Stimulated activated CD4-positive, alpha-beta T cell treated with anti-CD3 and anti-CD28 coated beads, Interleukin-1b, Interleukin-23, amount 100 ng/mL, for 4 hours (primary cell): Measurements from ENCODE around the gene TRAPPC2.
A peak's percentile ranks its signal among the peaks of the same experiment; 100 is the strongest.

ENCODE experiments used
- DNase-seq, 2 donors: peaks; one replicate each; pipeline ENCODE4 v3.0.0-alpha.2; 2020; ENCODE audit warnings: low read depth in 2 of 2

Gene TRAPPC2

DNA sequence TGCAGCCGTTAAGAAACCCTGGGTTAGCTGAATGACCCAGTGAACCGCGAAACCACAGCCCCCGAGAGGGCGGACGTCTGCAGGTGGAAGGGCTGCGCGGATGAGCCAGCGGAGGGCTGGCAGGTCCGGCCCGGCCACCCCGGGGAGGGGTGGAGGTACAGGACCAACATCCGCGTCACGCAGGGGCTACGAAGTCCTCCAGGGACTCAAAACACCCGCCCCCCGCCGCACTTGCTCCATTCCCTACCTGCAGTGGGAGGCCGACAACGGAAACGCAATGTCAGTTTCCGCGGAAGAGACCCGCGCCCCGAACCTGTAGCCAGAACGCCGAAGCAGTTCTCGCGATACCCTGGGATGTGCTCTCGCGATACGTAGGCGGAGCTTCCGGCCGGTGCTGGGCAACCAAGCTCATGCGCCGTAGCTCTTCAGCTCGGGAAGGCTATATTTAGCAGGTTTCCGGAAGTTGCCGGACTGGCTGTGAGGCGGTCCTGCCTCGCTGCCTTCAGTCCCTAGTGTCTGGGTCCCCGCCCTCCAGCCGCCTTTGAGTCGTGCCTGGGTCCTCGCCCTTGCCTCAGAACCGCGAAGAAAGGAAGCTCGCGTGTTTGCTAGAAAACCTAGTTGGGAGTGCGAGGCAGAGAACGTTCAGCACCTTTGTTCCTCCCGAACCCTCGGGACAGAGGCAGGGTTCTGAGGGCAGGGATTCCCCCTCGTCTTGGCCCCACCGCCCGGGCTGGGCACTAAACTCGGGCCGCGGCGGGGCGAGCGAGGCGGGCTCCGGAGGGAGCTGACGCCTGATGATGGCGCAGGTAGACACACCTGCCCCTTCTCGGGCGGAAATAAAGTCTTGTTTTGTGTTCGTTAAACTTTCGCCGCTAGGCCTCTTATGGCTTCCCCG is at the start of gene TRAPPC2, which contains the start of gene OFD1:
TSS of gene TRAPPC2 (minus strand) at position 343 of the 895 bp plus-strand sequence. CDS start 14,657 bp downstream, outside the sequence.
TSS of gene OFD1 (plus strand) at position 471 of the 895 bp plus-strand sequence. CDS start at position 795, 324 bp downstream.
- peak; percentile 73 to 85 for DNase-seq

- no peak for DNase-seq
These were observed 46.5 kb upstream of the TRAPPC2 start for GRCh38 chrX:13780868-13781427.

GRCh38 chrX:13778916-13779315 is 44.5 kb upstream of the TRAPPC2 start:
- no peak for DNase-seq

DNA sequence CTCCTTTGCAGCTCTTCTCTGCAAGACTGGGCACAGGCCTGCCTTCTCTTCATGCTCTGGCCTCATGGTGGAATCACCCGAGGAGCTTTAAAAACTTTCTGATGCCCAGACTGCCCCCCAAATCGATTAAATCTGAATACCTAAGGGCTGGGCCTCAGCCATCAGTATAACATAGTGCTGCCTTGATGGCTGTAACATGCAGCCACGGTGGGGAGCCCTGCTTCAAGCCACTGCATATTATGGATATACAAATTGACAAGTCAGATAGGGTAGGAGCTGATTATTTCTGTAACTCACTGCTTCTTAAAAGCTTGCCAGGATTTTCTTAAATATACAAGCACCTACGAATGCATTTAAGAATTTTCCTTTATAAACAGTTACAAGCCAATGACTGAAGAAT is 42.0 kb upstream of the TRAPPC2 start:
- no peak for DNase-seq

GRCh38 chrX:13775837-13776236 is 41.4 kb upstream of the TRAPPC2 start:
- DNase-seq, result no peak

- DNase-seq, result no peak
These were observed 40.3 kb upstream of the TRAPPC2 start for GRCh38 chrX:13774696-13775095.

DNA sequence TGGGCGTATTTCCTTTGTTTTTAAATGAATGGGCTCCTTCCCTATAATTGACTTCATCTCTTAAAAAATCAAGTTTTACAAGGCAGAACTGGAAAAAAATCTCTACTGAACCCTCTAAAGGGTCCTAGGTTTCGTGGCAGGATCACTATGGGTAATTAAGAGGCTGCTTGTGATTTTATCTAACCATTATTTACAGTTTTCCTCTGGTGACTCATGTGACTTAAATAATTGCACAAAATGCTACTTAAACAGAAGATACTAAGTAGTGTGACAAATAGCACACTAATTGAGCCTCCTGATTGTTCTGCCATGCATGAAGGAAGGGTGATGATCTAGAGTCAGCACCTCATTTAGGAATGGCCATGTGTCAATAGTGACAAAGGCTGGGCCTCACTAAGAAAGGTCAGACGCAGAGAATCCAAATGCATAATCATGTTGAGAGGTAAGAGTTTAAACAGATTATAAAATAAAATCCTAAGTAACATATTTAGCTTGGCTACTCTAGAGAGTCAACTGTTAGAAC is 35.7 kb upstream of the TRAPPC2 start:
- DNase-seq, result no peak

DNA sequence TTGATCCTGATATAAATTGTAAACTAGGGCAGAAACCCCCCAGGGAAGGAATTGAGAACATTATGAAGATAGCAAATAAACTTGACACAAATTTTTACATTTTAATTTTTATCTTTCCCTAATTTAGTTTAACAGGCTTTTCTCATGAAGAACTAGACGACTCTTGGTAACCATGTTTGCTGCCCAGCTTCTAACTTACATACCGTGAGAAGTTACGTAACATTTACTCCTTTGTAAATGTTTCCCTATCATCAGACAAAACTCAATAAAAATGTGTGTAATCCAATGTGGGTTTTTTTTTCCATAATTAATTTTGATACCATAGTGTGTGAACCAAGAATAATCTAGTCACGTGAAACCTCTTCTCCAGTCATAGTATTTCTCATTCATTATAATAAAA is 34.5 kb upstream of the TRAPPC2 start:
- DNase-seq, result no peak

DNA sequence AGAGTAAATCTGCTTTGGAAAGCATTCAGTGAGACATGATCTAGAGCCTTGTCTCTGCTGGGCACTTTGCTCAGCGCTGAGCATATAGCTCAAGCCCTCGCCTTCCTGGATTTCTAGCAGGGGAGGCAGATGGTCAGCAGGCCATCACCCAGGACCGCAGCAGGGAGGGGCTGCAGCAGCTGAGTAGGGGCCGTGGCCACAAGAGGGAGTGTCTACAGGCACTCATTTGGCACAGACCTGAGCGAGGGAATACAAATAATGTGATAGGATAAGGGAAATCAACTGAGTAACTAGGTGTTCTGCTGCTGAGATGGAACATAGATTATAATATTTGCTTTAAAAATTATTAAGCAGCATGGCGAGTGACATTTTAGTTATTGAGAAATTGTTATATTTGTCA is 30.3 kb upstream of the TRAPPC2 start:
- DNase-seq, result no peak

DNA sequence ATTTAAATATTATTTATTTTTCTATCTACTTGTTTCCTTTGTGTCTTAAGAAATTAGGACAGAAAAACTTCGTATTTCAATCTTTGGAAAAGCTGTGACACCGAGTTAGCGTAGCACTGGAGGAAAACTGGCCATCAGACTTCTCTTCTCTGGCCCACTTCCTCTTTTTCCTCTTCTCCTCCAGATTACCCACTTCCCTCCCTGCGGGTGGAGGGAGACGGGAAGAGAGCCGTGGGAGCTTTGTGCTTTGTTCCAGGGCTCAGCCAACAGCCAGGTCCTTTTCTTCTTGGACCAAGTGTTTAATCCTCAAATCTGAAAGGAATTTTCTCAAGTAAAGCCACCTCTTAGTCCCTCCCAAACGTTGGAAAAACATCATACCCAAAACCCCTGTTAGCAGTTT is 29.9 kb upstream of the TRAPPC2 start:
- DNase-seq, result no peak

- no peak for DNase-seq
These were observed 29.1 kb upstream of the TRAPPC2 start for GRCh38 chrX:13763489-13763888.

DNA sequence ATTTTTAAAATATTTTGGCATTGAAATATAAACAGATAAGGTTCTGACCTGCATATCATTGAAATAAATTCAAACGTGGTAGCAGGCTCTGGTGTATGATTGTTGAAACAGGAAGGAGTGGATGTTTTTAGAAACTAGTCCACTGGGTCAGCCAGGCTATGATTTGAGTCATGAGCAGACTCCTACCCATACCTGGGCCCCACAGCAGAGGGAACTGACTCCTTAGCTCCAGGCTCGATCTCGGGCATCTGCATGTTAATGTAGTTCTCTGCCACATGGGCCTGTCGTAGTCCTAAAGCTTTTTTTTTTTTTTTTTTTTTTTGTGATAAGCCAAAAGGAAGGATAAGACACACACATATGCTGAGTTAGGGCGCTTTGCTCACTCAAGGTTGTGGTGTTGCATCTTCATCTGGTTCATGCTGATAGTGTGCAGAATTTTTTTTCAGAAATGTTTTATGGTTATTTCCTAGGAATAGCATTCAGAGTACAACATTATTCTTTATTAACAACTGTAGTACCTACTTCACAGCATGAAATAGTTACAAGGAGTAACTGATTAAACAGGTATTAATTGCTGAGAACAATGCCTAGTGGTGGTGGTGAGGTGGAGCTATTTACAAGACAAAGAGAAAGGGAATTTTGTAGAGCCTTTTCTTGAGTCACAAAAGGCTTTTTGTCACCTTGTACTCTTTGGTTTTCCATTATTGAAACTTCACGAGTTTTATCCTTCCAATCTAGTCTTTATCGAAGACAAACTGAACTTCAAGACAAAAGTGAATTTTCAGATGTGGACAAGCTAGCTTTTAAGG is 27.4 kb upstream of the TRAPPC2 start:
- no peak for DNase-seq

DNA sequence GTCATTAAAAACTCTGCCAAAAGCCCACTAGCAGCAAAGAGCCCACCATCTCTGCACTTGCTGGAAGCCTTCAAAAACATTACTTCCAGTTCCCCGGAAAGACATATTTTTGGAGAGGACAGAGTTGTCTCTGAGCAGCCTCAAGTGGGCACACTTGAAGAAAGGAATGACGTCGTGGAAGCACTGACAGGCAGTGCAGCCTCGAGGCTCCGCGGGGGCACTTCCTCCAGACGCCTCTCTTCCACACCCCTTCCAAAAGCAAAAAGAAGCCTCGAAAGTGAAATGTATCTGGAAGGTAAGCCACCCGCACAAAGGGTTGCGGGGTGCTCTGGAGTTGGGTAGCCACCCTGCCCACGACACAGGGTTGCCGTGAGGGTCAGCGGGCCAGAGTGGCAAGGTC is 26.0 kb upstream of the TRAPPC2 start:
- no peak for DNase-seq

DNA sequence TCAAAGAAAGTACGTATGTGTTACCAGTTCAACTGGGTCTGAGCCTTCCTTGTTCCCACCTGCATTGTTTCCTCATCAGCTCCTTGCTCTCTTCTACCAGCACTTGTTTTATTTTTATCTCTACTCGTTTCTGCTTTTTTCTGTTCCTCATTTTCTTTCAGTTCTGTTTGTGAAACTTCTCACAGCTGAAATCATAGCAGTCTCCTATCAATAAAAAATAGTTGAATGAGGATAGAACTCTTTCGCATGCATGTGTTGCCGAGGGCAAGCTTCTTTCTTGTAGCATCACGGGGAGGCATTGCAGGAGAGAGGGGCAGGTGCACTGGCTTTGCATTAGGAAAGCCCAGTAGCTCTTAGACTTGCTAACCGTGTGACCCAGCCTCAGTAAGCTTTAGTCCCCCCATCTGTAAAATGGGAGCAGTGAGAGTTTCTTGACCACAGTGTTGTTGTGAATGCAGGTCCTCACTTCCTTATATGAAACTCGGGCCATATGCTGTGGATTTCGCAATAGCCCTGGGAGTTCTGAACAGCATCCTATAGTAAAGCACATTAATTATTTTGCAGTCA is 24.8 kb upstream of the TRAPPC2 start:
- no peak for DNase-seq

DNA sequence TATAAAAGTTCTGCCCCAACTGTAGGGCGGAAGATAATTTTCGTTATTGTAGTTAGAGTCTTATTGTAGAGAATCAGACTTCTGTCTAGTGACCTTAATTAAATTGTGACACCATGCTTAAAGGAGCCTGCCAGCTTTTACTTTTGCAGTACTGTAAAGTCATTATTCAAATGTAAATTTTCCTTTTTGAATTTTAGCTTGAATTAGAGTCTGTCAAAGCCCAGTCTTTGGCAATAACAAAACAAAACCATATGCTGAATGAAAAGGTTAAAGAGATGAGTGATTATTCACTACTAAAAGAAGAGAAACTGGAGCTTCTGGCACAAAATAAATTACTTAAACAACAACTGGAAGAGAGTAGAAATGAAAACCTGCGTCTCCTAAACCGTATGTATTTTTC is 22.0 kb upstream of the TRAPPC2 start:
- DNase-seq, result no peak

DNA sequence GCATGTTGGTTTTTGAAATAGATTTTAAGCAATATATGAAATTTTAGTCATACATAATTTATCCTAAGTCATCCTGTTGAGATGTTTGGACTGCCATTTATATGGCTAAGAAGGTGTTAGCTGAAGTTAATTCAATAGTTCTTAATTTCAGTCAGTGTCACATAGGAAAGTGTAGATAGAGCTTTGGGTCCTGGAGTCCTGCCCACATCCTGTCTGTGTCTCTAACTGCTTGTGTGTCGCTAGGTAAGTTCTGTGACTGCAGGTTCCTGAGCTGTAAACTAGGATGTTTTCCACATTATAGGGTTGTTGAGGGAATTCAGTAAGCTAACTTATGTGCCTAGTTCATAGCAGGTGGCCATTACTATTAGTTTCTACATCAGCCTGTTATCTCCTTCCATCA is 20.8 kb upstream of the TRAPPC2 start:
- DNase-seq, result no peak

DNA sequence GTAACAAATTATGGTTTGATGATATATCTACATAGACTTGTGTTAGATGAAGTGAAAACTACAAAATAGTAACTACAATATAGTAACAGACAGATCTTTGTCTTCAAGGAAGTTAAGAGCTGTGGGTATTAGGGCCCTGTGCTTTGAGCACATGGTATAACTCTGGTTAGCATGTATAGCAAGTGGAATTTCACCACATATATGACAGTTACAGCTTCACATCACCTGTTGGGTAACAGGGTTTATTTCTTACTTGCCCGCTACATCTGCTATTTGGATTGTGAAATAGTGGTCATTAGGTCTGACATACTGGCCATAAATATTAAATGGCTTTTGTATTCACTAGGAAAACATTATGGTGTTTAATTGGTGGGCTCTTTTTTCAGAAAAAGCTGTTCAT is 20.3 kb upstream of the TRAPPC2 start:
- no peak for DNase-seq

DNA sequence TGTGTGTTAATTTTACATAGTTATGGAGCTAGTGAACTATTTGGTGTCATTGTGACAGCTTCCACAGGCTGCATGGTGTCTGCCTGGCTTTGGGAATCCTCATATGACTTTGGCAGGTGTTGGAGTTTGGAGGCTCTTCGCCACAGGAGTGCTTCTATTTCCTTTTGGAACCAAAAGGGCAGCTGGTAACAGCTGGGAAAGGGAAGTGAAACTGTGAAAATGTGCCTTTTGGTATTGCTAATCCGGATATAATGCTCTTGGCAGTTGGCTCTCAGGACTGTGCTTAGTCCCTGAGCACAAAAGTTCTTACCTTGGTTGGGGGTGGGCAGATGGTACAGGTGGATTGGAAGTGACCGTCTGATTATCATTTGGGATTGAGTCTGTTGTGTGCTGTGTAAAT is 18.2 kb upstream of the TRAPPC2 start:
- DNase-seq, result no peak

DNA sequence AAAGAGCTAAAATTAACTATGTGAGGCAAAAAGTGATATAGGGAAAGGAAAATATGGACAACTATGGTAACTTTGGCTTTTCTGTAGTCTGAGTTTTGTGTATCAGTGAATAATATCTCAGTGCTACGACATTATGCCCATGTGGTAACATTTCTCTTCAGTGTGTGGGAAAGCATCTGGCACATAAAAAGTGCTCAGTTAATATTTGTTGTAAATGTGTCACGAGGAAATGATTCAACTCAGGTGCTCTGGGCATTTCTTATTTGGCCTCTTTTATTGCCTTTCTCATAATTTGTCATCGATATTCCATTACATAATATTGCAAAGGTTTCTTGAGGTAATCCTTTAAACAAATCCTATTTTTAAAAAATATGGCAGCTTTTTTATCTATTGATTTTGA is 17.7 kb upstream of the TRAPPC2 start:
- DNase-seq, result no peak

- DNase-seq, result no peak
These were observed 16.4 kb upstream of the TRAPPC2 start for GRCh38 chrX:13750812-13751211.

GRCh38 chrX:13750204-13750603 is 15.8 kb upstream of the TRAPPC2 start:
- DNase-seq, result peak in 1 of 2 donors; percentile 15

GRCh38 chrX:13748486-13748885 is 14.1 kb upstream of the TRAPPC2 start:
- no peak for DNase-seq
